NCI-H774 (cell line): ENCODE results near the gene TEKT3.

Source experiments
- DNase-seq: peaks from one replicate; lab custom pipeline; 2025; lab: John Stamatoyannopoulos, UW

TEKT3 gene

DNA sequence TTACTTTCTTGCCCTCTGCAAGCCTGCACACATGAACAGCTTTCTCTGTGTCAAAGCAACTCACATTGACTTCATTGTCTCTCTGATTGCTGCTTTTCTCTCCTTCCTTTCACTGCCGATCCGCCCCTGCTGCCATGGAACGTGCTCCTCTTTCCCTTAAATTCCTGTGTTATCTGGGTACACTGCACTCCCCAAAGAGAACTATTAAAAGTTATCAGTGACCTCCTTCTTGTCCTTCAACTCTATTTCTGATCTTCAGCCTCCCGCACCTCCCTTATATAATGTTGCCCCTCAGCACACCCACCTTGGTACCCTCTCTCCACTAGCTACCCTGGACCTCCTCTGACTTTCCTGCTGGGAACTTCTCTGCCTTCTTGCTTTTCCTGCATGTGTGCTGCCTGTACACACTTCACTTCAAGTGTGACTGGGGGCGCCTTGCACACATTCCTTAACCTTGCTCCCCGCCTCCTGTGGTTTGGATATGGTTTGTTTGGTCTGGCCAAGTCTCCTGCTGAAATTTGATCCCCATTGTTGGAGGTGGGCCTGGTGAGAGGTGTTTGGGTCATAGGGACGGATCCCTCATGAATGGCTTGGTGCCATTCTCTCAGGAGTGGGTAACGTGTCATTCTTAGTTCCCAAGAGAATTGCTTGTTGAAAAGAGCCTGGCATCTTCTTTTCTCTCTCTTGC, 49.6 kb downstream of the TEKT3 start:
- DNase-seq, result no peak

DNA sequence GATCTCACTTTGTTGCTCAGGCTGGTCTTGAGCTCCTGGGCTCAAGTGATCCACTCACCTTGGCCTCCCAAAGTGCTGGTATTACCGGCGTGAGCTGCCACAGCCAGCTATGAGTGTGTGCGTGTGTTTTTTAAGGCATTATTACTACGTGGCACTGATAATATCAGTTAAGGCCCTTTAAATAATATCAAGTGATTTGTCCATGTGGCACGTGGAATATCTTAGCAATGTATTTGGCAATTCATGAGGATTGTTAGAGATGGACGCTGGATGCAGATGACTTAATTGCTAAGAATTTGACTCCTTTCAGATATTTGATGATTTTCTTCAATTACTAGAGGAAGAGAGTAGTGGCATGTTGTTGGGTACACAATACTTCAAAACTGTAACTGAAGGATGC, 50.8 kb downstream of the TEKT3 start:
- DNase-seq, result no peak

DNA sequence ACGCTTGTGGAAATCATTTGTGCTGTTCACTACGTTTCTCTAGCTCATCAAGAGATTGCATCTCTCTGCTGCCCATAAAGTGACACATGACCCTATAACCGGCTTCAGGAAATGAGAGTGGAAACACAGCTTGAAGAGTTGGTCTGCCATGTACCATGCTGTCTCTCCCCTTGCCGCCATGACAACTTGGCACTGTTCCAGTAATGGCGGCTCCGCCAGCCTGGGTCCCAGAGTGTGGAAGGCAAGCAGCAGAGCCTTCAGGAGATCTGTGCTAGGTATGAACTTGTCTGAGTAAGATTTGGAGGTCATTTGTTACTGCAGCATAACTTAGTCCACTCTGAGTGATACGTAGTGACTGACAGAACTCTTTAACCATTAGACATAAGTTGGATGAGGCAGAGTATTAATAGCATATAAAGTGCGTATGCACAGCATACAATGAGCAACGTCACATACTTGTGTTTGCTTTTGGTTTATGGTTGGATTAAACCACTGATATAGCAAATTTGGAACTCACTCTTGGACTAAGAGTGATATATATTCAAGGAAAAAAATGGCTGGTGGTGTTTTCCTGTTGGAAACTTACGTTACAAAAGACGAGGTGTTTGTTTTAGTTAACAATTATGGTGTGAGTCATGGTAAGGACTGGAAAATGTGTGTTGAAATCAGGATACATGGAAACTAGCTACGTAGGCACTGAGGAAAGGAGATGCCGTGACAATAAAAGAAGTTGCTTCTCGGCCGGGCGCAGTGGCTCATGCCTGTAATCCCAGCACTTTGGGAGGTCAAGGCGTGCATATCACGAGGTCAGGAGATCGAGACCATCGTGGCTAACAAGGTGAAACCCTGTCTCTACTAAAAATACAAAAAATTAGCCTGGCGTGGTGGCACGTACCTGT, 51.9 kb downstream of the TEKT3 start:
- peak; percentile 25 for DNase-seq

DNA sequence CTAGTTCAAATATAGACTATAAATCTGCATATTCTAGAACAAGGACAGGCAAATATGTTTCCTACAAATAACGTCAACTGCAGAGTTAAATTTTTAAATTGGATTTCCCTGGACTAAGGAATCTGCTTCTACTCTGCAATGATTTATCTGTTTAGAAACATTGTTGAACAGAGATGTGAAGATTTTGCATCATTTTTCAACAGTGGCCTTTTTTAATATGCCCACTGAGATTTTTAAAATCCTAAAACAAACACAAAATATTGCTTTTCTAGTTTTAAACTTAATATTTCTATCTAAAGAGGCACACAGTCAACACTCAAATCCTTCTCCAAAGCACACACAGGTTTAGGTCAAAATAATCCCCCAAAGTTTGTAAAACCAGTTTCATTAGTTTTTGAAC, 52.5 kb downstream of the TEKT3 start:
- no peak for DNase-seq

DNA sequence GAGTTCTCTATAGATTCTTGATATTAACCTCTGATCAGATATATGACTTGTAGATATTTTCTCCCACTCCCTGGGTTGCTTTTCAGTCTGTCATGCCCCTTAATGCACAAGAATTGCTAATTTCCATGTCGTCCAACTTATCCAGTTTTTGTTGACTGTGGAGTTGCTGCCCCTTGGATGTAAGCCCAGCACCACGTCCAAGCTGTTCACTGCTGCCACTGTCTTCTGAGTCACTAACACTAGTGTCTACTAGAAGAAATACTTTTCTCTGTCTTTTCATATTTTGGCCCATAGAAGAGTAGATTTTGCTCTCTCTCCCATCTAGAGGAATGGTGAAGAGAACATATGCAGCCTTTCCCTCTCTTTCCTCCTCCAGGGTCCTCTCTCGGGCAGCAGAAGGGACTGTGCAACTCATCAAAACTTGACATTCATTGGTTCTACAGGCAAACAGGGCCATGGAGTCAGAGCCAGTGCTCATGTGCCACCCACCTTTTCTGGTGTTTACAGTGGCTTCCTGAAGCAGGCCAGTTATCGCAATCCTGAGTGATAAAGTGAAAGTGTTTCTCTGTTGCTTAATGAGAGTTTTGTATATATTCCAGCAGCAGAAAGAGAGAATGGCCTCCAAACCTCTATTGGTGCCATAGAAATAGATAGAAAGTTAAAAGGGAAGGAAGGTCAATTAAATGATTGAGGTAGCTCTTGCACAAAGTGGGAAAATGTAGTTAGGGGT, 53.7 kb downstream of the TEKT3 start:
- no peak for DNase-seq

DNA sequence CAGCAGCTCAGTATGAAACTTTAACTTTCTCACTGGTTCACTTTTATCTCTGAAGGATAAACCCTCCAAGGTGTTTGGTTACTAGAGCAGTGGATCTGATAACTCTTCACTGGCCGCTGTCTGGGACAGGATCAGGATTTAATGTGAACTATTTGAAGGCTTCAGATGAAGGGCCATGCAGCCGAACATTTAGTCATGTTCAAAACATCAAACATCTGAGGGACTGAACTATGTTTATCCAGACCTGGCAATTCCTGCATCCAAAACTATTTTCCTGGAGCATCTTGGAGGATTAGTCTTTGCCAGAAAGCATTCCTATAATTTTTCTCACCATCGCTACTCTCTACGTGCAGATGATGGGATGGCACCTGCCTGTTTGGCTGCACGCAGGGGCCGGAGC, 55.9 kb downstream of the TEKT3 start:
- no peak for DNase-seq

DNA sequence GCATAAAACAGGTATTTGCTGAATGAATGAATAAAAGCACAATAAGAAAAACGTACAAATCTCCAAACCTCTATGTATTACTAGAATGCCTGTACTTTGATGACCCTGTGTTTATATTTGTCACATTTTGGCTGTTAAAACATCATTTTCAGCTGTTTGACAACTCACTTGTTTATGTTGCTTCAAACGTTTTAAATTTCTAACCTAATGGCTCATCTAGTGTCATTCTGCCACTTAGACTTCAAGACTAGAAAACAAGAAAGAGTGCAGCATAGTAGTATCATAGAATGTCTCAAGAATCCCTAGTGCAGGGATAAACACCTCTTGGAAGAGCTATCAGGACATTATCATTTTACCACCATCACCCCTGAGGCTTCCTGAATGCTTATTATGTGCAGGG, 56.9 kb downstream of the TEKT3 start:
- DNase-seq, result no peak

DNA sequence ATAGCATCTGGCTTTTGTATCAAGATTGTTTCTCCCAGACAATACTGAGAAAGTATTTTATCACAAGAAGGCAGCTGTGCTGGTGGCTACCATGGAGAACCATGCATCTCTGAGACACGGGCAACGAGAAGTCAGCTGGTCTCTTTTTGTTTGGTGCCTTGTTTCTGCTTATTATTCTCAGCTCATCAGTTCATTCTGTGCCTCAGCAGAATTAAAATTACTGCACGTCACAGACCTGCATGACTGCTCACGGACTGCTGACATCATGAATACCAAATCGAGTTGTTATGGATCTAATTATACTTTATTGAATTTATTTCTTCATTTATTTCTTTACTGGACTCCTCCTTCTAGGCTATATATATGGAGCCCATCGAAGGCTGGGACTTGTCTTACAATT, 57.3 kb downstream of the TEKT3 start:
- DNase-seq, result no peak

DNA sequence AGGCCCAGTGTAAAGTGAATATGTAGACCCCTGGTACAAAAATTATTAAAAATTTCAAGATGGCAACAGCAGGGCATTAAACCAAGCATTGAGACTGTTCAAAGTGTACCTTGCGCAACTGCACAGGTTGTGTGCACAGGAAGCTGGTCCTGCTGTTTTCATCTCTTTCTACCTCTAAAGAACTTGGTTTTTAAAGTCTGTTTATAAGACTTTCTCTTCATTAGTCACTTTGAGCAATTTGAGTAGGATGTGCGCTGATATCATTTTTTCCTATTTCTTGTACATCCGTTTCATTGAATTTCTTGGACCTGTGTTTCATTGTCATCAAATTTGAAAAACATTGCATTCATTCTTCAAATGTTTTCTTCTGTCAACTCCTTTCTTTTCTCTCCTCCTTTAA, 59.5 kb downstream of the TEKT3 start:
- DNase-seq, result no peak

DNA sequence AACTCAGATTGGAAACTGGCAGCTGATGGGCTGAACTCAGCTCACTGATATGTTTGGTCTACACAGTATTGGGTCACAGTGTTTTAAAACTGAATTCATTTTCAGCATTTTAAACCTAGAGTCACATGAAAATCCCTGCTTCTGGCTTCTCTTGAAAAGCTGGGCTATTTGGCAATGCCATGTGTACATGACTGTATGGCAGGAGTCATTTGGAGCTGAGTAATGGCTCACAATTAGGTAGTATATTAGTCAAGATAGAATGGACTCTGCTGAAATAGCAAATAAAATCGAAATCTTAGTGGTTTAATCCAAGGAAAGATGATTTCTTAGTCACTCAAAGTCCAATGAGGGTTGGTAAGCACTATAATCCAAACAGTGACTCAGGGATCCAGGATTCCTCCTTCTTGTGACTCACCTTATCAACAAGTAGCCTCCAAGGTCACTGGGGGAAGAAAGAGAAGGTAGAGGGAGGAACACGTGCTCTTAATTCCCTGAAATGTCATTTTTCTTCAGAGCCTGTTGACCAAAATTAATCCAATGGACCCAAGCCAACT, 62.4 kb downstream of the TEKT3 start:
- no peak for DNase-seq

DNA sequence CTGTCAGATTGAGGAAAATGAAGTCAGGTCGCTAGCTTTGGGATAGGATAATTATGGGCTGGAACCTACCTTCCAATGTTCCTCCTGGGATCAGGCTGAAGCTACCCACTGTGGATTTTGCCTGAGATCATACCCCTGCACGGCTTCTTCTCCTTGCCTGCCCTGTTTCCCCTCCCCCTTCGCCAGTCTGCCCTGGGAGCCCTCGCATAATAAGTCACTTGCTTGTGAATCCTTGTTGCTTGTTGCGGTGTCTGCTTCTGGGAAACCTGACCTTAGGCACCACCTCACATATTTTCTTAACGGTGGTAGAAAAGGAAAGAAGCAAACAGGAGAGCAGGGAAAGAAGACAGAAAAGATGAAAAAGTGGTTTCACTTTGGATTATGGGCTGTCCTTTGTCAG, 63.0 kb downstream of the TEKT3 start:
- DNase-seq, result no peak

DNA sequence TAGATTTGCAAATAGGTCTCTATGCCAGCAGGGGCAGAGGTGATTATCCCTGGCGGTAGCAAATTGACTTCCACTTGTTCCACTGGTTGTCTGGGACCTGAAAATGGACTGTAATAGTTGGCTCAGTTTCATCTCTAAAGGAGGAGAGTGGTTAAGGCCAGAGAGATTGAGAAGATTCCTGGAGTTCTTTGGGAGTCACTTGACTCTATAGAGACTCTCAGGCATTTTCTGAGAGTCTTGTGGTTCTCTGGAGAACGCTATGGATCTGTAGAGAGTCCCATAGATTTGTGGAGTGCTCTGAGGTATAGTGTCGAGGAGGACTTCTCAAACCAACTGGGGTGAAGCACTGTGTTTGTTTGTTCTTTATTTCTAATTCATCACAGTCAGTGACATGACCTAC, 67.4 kb downstream of the TEKT3 start:
- no peak for DNase-seq

DNA sequence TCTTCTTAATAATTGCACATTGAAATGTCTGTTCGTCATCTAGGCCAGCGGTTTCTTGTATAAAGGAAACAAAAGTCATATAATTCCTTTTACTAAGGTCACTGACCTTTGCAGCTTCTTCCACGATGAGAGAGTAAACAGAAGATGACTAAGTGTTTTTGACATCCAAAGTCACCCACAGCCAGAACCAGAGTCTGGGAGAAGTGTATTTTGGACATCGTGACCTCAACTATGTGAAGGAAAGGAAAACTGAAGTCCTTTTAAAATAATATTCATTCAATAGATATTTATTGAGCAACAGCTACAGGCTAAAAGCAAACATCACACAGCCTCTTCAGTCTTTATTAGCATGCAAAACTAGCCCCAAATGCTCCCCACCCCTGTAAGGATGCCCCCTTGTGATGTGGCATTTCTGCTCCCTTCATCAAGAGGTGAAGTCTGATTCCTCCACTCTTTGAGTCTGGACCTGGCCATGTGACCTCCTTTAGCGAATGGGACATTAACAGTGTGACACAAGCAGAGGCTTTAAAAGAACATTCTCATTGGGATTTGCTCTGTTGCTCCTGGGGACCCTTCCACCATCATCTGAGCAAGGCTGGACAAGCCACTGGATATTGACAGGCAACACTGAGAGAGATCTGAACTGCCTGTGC, 68.1 kb downstream of the TEKT3 start:
- no peak for DNase-seq

DNA sequence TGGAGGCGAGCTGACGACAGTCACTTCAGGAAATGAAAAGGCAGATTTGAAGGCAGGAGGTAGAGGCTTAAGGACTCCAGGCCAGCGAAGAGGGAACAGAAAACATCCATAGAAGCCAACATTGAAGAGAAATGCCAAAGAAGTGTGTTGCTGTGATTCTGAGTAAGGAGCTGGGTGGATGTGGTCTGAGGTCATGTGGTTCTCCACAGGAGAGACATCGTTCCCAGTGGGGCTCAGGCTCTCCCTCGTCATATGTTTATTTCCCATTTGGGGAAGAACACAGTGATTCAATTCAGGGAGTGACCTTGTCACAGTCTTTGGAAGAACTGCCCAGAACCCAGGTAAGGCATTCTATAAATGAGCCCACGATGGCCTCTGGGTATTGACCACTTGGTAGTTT, 69.7 kb downstream of the TEKT3 start:
- DNase-seq, result no peak

DNA sequence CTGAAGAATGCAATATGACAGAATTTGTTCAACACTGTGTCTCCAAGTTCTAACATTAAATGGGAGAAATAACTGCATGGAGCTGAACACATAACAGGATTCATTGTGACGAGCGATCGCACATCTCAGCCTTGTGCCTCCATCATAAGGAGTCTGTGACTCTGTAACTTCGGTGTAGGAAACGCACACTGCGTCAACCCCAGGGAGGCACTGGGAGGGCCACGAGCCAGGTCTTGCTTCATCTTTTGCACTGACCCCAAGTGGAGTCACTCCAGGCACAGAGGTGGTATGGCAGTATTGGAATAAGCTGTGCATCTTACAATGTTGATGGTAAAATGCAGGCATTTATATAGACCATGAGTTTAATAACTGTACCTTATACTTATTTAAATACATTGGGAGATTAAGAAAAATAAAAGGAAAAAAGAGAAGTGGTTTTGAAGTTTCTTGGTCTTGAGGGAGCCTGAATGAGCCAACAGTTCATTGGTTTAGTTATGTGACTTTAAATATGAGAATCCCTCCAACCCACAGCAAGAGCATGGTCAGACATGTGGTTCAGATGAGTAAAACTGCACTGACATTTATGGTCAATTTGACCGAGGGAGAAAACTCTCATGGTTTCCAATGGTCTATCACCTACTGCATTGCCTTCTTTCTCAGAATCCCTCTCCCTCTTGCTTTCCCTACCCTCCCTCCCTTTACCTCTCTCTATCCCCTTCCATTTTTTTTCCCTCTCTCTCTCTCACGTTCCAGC, 70.6 kb downstream of the TEKT3 start:
- DNase-seq, result no peak

DNA sequence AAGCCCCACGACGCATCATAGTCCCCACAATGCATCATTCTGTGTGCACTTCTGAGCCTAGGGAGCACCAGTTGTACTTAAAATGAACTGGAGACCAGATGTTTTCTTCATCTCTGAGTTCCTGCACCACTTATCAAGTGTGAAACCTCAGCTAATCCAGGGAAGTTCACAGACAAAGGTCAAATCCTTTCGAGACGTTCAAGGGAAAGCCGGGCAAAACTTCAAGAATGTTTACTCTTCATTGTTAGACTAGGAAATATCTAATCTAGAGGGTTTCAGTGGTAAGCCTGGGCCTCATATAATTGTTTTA, 71.7 kb downstream of the TEKT3 start:
- DNase-seq, result no peak

DNA sequence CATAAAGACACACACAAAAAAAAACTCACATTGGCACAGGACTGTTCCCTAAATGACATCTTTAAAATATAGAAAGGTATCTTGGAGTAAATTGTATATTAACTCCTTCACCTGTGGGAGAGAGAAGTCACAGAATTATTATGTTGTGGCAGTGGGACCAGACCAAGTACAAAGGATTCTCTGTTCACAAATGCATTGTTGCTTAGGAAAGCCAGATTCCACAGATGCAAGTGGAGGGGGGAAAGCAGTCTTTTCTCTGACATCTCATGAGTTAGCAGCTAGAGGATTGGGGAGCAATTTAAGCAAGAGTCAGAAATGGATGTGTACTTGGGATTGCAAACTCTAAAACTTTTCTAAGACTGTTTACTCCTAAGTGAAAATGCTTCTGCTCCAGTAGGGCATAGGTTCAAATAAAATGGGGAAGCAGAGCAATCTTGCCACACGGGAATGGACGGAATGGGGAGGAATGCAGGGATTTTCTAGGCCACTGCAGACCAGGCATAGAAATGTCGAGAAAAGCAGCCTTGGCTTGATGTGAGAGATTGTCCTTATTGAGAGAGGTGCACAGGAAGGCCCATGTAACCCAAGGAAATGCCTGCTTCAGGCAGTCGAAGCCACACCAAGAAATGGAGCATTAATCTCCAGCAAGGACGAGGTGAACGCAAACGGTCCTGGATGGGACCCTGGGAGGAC, 72.2 kb downstream of the TEKT3 start:
- DNase-seq, result no peak

DNA sequence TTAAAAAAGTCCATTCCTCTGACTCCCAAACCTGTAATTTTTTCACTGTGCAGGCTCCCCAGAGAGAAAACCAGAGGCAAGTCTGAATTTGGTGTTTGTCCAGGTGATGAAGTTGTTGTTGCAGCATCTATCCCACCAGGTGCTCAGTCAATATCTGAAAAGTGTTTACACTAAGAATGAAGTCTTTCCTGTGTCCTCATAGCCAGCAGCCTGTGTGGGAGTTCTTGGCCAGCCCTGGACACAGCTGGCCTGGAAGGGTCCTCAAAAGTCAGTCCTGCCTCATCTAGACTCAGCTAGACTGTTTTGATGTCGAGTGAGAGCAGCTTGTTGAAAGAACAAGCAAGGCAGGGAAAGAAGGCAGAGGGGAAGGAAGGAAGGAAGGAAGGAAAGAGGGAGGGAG, 72.9 kb downstream of the TEKT3 start:
- DNase-seq, result no peak

DNA sequence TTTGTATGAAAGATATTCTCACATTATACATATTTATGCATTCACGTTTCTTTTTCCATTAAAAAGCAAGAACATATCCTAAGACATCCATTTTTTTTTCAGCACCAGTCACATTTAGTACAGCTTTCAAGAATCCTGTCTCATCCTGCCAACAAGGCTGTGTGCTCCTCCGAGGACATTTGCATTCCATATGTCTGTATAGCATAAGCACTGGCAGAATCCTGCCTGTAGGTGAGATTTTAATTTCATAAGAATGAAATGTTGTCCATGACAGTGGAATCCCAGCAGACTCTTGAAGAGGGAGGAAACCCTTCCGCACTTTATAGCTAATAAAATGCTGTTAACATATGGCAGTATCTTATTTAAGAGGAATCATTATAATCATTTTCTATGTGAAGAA, 73.4 kb downstream of the TEKT3 start:
- no peak for DNase-seq

DNA sequence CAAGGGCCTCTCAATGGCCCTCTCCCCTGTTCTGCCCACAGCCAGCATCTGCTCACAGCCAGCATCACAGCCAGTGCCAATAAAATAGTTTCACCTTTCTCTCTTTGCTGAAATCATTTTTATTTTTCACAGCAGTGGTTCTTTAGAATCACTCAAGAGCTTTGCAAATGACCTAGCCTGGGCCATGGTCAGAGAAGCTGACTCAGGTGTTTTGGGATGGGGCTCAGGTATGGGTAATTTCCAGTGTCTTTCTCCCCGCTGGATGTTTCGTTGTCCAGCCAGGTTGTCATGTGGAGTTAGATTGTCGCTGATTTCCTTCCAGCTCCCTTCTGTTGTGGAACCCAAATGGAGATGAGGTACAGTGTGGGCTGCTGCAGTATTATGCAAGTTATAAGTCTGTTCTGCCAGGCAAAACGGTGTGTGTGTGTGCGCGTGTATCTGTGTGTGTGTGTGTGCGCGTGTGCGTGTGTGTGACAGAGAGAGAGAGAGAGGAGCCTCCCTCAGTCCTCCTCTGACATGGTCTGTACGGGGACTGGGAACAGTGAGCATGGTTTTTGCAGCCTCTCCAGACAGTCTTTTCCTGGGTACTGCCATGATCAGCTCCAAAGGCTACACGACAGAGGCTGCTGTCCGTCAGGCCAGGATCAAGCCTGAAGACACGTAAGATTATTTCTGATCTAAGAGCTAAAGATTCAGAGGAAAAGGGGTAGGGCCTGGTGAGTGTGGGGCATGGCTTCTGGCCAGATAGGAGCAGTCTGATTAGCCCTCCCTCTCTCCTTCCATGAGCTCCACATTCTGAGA, 74.9 kb downstream of the TEKT3 start:
- no peak for DNase-seq
